Stomach (tissue), 4 donors: ENCODE results near the gene LARP1.

Experiments
- POLR2A ChIP-seq, 4 donors: fragments of 450-650 bp; IDR thresholded peaks; one replicate each; pipeline ENCODE4 v1.6.1; 2016; ENCODE audit warnings: antibody characterized with exemption in 4 of 4, control low read depth in 2 of 4, mild to moderate bottlenecking in 1 of 4, moderate library complexity in 1 of 4
- POLR2AphosphoS5 ChIP-seq, 3 donors: sonication (generic); formaldehyde crosslinking; IDR thresholded peaks; one replicate each; pipeline ENCODE4 v1.6.1; 2016; ENCODE audit warnings: antibody characterized with exemption in 3 of 3
- TF ChIP-seq, protein P1 (sequence below), 7 experiments: fragments of 450-650 bp in 4 of 7; fragments of 200-600 bp in 3 of 7; sonication (generic) in 3 of 7; IDR thresholded peaks; one replicate each; pipeline ENCODE4 v1.5.1; 2016 to 2019; ENCODE audit warnings: antibody characterized with exemption in 7 of 7, control low read depth in 2 of 7, mild to moderate bottlenecking in 1 of 7

DNA sequence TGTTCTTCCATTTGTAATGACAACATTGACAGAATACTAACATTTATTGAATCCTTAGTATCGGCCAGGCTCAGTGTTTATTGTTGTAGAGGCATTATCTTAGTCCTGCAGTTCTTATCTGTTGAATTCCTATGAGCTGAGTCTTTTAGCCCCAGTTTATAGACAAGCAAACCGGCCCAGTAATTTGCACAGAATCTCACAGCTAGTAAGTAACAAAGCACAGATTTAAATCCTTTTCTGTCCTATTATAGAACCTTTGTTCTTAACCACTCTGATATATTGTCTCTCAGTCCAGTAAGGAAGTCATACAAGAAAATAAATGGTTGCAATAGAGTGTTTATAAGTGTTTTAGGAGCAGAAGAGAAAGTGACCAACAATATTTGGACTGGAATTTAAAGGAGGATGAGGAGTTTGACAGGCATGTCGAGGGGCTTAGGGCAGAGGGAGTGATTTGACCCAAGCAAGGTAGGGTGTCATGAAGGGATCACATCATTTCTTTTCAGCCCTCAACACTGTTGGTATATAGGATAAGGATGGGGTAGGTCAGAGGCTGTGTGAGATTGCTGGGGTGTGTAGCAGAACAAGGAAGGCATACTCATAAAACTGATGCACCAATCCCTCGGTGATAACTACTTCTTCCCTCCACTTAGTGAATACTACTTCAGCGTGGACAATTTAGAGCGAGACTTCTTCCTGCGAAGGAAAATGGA, 39.5 kb downstream of the LARP1 start:
- TF ChIP-seq POLR2A (IDR thresholded peaks at IDR 0.05) (no peak), POLR2AphosphoS5 (IDR thresholded peaks at IDR 0.05) (no peak)
- TF ChIP-seq, protein P1, sequence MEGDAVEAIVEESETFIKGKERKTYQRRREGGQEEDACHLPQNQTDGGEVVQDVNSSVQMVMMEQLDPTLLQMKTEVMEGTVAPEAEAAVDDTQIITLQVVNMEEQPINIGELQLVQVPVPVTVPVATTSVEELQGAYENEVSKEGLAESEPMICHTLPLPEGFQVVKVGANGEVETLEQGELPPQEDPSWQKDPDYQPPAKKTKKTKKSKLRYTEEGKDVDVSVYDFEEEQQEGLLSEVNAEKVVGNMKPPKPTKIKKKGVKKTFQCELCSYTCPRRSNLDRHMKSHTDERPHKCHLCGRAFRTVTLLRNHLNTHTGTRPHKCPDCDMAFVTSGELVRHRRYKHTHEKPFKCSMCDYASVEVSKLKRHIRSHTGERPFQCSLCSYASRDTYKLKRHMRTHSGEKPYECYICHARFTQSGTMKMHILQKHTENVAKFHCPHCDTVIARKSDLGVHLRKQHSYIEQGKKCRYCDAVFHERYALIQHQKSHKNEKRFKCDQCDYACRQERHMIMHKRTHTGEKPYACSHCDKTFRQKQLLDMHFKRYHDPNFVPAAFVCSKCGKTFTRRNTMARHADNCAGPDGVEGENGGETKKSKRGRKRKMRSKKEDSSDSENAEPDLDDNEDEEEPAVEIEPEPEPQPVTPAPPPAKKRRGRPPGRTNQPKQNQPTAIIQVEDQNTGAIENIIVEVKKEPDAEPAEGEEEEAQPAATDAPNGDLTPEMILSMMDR (IDR thresholded peaks at IDR 0.05): no peak
